Activated gamma-delta T cell treated with Interleukin-2 at 50 U/mL for 16 hours (primary cell): ENCODE data around the gene EYA3.
A peak's percentile ranks its signal among the peaks of the same experiment; 100 is the strongest.

ENCODE experiments used
- DNase-seq: peaks from one replicate; pipeline ENCODE4 v3.0.0-alpha.2; 2020

EYA3 gene

DNA sequence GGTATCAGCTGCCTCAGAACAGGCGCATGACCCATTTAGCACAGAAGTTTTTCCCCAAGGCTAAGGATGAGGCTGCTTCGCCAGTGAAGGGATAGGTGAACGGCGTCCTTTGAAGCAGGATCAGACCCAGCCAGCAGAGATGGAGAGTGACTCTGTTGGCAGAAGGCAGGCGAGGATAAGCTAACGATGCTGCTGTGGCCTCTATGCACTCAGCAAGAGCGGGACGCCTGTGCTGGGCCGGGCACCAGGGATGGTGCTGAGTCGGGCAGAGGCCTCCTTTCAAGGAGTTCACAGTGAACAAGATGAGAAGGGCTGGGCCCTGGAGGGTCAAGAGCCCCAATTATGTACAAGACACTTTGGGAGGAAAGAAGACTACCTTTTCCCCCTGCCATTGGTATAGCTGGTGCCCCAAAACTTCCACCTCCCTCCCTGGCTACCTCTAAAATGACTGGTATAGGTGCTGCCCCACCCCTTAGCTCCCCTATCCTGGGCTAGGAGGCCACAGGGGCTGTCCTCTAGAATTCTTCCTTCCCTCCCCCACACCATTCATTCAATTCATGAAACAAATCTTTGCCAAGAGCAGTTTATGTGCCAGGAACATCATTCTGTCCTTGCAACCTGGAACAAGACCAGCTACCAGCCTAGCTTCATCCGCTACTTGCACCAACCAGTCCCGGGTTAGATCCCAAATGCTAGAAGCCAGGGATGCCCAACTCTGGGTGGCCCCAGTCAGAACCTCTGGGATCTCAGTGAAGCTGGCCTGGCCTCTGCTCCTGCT, 121.1 kb downstream of the EYA3 start:
- DNase-seq = no peak

- no peak for DNase-seq
Measured at GRCh38 chr1:27966402-27967105, 121.9 kb downstream of the EYA3 start.

DNA sequence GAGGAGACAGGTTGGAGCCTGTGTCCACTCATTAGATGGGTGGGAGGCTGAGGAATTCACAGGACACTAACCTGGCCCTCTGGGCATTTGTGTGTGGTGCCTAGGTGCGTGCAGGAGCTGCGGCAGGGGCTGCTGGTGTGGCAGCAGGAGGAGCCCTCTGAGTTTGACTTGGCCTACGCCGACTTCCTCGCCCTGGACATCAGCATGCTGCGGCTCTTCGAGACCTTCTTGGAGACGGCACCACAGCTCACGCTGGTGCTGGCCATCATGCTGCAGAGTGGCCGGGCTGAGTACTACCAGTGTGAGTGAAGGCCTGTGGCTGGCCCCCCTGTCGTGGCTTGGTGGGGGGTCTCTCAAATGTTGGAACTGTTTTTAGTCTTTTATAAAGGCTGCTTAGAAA, 125.0 kb downstream of the EYA3 start:
- DNase-seq = no peak

DNA sequence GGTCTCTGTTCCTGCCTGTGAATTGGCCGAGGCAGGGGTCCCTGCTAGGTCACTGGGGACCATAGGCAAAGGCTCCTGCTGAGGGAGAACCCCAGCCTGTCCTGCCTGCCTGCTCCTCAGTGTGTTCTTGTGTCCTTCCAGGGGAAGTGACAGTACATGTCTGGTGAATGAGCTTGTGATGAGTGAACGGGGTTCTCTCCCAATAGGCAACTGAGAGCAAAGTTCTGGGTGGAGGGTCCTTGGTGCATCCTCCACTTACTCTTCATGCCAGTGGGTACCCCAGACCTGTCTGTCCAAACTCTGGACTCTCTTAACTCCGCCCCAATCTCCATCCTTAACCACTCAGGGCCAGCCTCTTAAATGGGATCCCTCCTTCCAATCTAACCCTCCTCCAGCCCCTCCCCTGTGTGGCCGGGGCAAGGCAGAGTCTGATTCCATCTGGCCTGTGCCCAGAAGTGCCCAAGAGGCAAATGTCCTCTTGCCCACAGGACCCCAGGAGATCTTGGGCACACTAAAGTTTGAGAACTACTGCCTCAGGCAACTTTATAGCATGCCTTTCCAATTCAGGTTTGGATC, 126.7 kb downstream of the EYA3 start:
- no peak for DNase-seq

- no peak for DNase-seq
Measured at GRCh38 chr1:27960762-27961645, 127.4 kb downstream of the EYA3 start.

DNA sequence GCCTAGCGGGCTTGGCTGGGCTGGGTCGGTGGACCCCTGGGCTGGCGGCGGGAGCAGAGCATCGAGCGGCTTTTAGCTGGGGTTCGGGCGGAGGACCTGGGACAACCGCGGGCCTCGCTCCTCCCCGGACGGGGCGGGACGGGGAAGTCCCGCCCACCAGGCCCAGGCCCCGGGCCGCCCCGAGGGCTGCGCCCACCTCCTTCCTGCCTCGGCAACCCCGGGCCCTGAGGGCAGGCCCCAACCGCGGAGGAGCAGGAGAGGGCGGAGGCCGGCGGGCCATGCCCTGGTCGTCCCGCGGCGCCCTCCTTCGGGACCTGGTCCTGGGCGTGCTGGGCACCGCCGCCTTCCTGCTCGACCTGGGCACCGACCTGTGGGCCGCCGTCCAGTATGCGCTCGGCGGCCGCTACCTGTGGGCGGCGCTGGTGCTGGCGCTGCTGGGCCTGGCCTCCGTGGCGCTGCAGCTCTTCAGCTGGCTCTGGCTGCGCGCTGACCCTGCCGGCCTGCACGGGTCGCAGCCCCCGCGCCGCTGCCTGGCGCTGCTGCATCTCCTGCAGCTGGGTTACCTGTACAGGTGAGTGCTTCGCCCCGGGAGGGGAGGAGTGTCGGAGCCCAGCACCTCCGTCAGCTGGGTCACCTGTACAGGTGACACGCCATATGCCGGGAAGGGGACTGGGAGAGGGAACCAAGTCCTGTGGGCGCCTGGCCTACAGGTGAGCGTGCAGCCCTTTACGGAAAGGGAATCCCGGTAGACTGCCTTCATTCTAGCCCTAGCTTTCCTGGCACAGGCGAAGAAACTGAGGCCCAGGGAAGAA, 128.4 kb downstream of the EYA3 start, which contains the start of gene XKR8:
Gene XKR8 (plus strand): TSS at position 182 of the 812 bp plus-strand sequence. CDS start 97 bp downstream, at position 279.
- DNase-seq = peak; percentile 83

DNA sequence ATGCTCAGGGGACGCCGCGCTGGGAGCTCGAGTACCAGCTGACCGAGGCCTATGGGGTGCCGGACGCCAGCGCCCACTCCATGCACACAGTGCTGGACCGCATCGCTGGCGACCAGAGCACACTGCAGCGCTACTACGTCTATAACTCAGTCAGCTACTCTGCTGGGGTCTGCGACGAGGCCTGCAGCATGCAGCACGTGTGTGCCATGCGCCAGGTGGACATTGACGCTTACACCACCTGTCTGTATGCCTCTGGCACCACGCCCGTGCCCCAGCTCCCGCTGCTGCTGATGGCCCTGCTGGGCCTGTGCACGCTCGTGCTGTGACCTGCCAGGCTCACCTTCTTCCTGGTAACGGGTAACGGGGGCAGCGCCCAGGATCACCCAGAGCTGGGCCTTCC, 129.9 kb downstream of the EYA3 start:
- no peak for DNase-seq

- no peak for DNase-seq
Measured at GRCh38 chr1:27957655-27958054, 130.8 kb downstream of the EYA3 start.

DNA sequence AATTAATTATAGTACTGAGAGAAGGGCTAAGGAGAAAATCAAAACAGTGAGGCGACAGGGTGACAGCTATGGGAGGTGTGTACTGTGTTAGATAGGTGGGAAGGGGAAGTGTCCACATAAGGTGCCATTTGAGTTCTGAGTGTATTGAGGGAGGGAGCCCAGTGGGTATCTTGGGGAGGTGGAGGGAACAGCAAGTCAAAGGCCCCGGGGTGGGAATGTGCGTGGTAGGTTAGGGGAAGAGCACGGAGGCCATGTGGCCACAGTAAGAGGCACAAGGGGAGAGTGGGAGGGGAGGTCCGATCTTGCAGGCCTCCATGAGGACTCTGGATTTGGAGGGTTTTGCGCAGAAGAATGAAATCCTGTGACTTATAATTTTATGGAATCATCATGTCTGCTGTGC, 131.6 kb downstream of the EYA3 start:
- DNase-seq = no peak

DNA sequence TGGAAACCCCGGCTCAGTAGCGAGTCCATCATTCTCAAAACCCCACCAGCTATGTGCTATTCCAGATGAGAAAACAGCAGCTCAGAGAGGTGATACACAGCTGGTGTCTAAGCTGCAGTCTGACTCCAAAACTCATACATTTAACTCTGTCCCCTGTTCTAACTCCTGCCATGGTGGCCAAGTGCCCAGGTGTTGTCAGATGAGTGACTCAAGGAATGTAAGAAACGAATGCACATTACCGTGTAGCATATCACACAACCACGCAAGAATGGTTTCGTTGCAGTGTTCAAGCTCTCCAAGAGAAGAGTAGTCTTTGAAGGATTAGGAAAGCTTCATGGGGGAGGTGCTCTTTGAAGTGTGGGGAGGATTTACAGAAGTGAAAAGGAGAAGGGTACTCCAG, 133.3 kb downstream of the EYA3 start:
- DNase-seq = no peak

GRCh38 chr1:27954186-27954585, 134.2 kb downstream of the EYA3 start:
- DNase-seq = no peak

- no peak for DNase-seq
Measured at GRCh38 chr1:27952147-27952546, 136.3 kb downstream of the EYA3 start.

DNA sequence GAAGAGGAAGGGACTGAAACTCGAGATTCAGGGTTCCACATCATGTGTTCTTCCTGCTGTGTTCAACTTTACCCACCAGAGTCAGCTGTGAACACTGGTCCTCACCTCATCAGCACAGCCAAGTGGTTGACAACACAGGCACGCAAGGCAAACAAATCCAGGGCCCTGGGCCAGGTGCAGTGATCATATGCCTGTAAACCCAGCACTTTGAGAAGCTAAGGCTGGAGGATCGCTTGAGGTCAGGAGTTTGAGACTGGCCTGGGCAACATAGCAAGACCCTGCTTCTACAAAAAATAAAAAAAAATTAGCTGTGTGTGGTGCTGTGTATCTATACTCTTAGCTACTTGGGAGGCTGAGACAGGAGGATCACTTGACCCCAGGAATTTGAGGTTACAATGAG, 137.0 kb downstream of the EYA3 start:
- DNase-seq = no peak

- no peak for DNase-seq
Measured at GRCh38 chr1:27949027-27949426, 139.4 kb downstream of the EYA3 start.

GRCh38 chr1:27945020-27945419, 143.4 kb downstream of the EYA3 start:
- DNase-seq = no peak

DNA sequence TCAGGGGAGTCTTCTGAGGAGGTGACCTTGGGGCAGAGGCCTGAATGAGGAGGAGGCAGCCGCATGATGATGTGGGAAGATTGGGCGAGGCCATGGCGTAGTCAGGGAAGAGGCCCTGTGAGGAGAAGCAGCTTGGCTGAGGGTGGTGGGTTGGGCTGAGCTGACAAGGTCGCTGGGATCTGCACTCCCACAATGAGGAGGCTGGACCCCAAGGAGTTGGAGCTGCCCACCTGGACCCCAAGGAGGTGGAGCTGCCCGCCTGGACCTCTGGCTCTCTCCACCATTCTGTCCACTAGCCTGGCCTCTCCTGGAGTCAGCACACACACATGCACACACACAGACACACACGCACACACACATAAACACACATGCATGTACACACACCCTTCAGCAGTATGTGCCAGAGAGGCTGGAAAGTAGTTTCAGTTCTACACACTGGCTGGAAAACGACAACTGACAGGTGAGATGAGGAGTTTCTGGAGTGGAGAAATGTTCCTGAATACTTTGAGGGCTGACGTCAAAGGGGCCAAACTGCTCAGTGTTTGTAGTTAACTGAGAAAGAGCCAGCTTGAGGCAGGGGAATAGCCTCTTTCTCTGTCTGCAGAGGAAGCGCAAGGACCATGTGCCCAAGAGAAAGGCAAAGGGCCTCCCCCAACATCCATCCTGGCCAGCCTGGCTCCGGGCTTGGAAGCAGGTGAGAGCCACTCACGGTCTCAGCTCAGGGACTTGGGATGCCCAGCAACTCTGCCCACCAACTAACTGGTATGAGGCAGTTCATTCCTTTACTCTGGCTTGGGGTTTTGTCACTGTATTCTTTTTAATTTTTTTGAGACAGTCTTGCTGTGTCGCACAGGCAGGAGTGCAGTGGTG, 146.5 kb downstream of the EYA3 start:
- no peak for DNase-seq

DNA sequence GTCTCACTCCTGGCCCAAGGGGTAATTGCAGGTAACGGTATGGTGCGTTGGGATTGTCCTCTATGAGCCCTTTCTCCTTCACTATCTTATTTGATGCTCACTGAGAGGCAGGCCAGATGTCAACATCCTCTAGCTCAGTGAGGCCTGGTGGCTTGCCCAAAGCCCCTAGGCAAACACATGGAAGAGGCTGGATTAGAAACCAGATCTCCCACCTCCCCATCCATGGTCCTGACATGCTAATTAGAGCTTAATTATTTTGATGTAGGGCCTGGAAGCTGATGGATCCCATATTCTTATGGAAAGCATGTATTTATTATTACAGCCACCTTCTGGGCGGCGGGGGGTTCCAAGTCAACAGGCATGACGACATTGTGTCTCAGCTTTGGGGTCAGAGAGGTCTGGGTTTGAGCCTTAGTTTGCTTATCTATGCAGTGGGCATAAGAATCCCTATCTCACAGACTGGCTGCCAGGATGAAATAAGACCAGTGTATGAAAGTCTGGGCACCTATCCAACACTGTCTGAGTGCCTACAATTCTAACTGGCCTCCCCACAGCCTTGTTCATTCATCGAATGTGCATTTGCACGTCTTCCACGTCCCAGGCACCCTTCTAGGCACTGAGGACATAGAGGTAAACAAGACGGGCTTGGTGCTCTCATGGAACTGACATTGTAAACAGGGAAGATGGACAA, 147.4 kb downstream of the EYA3 start:
- no peak for DNase-seq

- DNase-seq = peak; percentile 73
Measured at GRCh38 chr1:27940297-27940696, 148.1 kb downstream of the EYA3 start.

DNA sequence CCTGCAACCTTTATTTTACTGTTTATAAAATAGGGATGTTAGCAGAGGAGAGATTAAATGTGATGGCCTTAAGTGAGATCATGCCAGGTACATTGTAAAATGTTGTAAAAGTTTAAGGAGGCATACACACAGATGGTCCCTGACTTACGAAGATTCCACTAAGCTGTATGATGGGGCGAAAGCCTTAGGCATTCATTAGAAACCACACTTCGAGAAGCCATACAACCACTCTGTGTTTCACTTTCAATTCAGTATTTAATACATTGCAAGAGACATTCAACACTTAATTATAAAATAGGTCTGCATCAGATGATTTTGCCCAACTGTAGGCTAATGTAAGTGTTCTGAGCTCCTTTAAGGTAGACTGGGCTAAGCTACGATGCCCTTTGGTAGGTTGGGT, 149.9 kb downstream of the EYA3 start:
- DNase-seq = no peak

DNA sequence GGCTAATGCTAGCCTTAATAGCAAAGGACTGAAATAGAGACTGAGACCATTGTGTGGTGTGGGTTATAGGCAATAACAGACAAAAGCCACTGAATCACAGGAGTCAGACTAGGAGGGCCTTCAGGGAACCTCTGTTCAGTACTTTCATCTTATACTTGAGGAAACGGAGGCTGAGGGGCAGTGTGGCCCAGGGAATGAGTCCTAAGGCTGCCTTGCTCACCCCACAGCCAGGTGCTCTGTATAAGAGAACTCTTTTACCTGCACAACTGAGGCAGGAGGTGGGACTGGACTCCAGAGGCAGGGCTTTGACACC, 150.9 kb downstream of the EYA3 start:
- DNase-seq = no peak

DNA sequence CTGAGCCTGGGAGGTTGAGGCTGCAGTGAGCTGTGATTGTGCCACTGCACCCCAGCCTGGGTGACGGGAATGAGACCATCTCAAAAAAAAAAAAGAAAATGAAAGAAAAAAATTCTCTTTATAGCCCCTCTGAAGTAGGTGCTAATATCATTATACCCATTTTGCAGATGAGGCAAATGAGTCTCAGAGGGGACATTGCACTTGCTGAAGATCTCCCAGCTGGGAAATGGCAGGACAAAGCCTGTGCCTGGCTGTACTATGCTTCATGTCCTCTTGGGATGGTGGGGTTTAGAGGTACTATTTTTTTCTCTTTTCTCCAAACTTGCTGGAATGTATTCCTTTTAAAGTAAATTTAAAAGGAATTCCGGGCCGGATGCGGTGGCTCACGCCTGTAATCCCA, 152.0 kb downstream of the EYA3 start:
- DNase-seq = no peak
